RWPE2 (cell line): Measurements from ENCODE around the gene SHISA9.

Experiments
- ATAC-seq: fragments of 200-7000 bp; cut with Tn5 transposase; 3 replicates; pipeline ENCODE4 v1.9.1; 2021; ENCODE audit warnings: low read depth
- DNase-seq: peaks from one replicate; pipeline ENCODE4 v3.0.0-alpha.2; 2020; ENCODE audit warnings: low spot score
- H3K27ac ChIP-seq: fragments of 450-650 bp; 2 replicates; pipeline ENCODE4 v1.5.1; 2017; ENCODE audit warnings: mild to moderate bottlenecking; ENCODE audit not compliant: poor library complexity, severe bottlenecking
- H3K27me3 ChIP-seq: fragments of 250-450 bp; sonication (Bioruptor Pico); 2 replicates; pipeline ENCODE4 v1.5.1; 2021; ENCODE audit warnings: mild to moderate bottlenecking, moderate library complexity; ENCODE audit not compliant: insufficient read depth, poor library complexity, severe bottlenecking
- H3K36me3 ChIP-seq: fragments of 250-450 bp; sonication (Bioruptor Pico); 2 replicates; pipeline ENCODE4 v1.5.1; 2020; ENCODE audit warnings: low read depth, mild to moderate bottlenecking, moderate library complexity
- H3K4me1 ChIP-seq: fragments of 250-450 bp; sonication (Bioruptor Pico); 2 replicates; pipeline ENCODE4 v1.5.1; 2021; ENCODE audit warnings: mild to moderate bottlenecking, moderate library complexity; ENCODE audit not compliant: insufficient read depth, poor library complexity, severe bottlenecking
- H3K4me3 ChIP-seq: fragments of 250-450 bp; sonication (Bioruptor Pico); 2 replicates; pipeline ENCODE4 v1.5.1; 2021; ENCODE audit warnings: mild to moderate bottlenecking, moderate library complexity; ENCODE audit not compliant: severe bottlenecking
- H3K9me3 ChIP-seq: fragments of 250-450 bp; sonication (Bioruptor Pico); 2 replicates; pipeline ENCODE4 v1.5.1; 2021; ENCODE audit warnings: mild to moderate bottlenecking, moderate library complexity; ENCODE audit not compliant: severe bottlenecking
- CTCF ChIP-seq: fragments of 450-650 bp; IDR thresholded peaks from one replicate; pipeline ENCODE4 v1.5.1; 2017; ENCODE audit warnings: mild to moderate bottlenecking, moderate library complexity; ENCODE audit not compliant: poor library complexity, severe bottlenecking

The SHISA9 gene

GRCh38 chr16:13206606-13207005, 305.2 kb downstream of the SHISA9 start:
- no peak for TF ChIP-seq CTCF
- no peak for DNase-seq
- H3K36me3 ChIP-seq = no peaks in the 10 kb centered on the region
- H3K4me3 ChIP-seq = no peak overlapping the region
- H3K9me3 ChIP-seq = no peaks in the 10 kb centered on the region
- no peaks in the 10 kb centered on the region for H3K4me1 ChIP-seq
- no peaks in the 10 kb centered on the region for H3K27me3 ChIP-seq
- ATAC-seq = no peak
- no peak overlapping the region for H3K27ac ChIP-seq

GRCh38 chr16:13207151-13207550, 305.8 kb downstream of the SHISA9 start:
- DNase-seq (no peak), ATAC-seq (no peak)
- Histone ChIP-seq H3K27me3 (no peaks in the 10 kb centered on the region), H3K36me3 (no peaks in the 10 kb centered on the region), H3K4me1 (no peaks in the 10 kb centered on the region), H3K4me3 (no peak overlapping the region), H3K9me3 (no peaks in the 10 kb centered on the region), H3K27ac (no peak overlapping the region)
- no peak for TF ChIP-seq CTCF

GRCh38 chr16:13223666-13224065, 322.3 kb downstream of the SHISA9 start:
- no peaks in the 10 kb centered on the region for H3K9me3 ChIP-seq
- H3K36me3 ChIP-seq = no peaks in the 10 kb centered on the region
- H3K4me3 ChIP-seq = no peak overlapping the region
- no peaks in the 10 kb centered on the region for H3K27me3 ChIP-seq
- H3K4me1 ChIP-seq = no peaks in the 10 kb centered on the region
- ATAC-seq = no peak
- H3K27ac ChIP-seq = no peak overlapping the region
- no peak for DNase-seq
- no peak for TF ChIP-seq CTCF

- TF ChIP-seq CTCF = no peak
- no peak overlapping the region for H3K4me3 ChIP-seq
- no peaks in the 10 kb centered on the region for H3K27me3 ChIP-seq
- ATAC-seq = no peak
- no peak overlapping the region for H3K27ac ChIP-seq
- no peaks in the 10 kb centered on the region for H3K9me3 ChIP-seq
- H3K4me1 ChIP-seq = no peaks in the 10 kb centered on the region
- DNase-seq = no peak
- no peaks in the 10 kb centered on the region for H3K36me3 ChIP-seq
Measured at GRCh38 chr16:13229039-13229438, 327.6 kb downstream of the SHISA9 start.

- H3K9me3 ChIP-seq = no peaks in the 10 kb centered on the region
- no peak overlapping the region for H3K4me3 ChIP-seq
- no peaks in the 10 kb centered on the region for H3K27me3 ChIP-seq
- H3K4me1 ChIP-seq = no peaks in the 10 kb centered on the region
- no peaks in the 10 kb centered on the region for H3K36me3 ChIP-seq
- DNase-seq (no peak), ATAC-seq (0 out of 3 replicates have a peak, but pooled peaks have one; percentile 19)
- TF ChIP-seq CTCF = no peak
- H3K27ac ChIP-seq = no peak overlapping the region
Measured at GRCh38 chr16:13231365-13231764, 330.0 kb downstream of the SHISA9 start.
